H1 (cell line): ENCODE measurements around the gene ZC3H7B. TPM values are rescaled to one million over a fixed set of nuclear protein-coding genes. Genes with fewer than 3 reads are reported as not detected.

Experiments
- CTCF ChIA-PET: fragments of 300-600 bp; sonication (Branson Sonifier 250); formaldehyde crosslinking; loops from one replicate; lab custom pipeline; 2021; ENCODE audit not compliant: partially characterized antibody; lab: Charles Lee
- POLR2A ChIA-PET: fragments of 300-600 bp; sonication (Branson Sonifier 250); formaldehyde crosslinking; loops from one replicate; lab custom pipeline; 2021; ENCODE audit warnings: inconsistent platforms; ENCODE audit not compliant: partially characterized antibody; lab: Charles Lee
- DNase-seq, 2 experiments: peaks; one replicate each; pipeline versions ENCODE4 v3.0.0 to v3.0.0-alpha.2; 2010 to 2022; ENCODE audit warnings: low spot score in 2 of 2, low read depth in 1 of 2, mixed read lengths in 1 of 2
- FAIRE-seq: peaks from 2 replicates; lab custom pipeline; 2011; peaks lifted over from hg19 to GRCh38; lab: Jason Lieb, UNC
- H2AFZ ChIP-seq: 2 replicates; pipeline ENCODE4 v1.8.1; 2012; ENCODE audit warnings: low read length, inconsistent platforms
- H2AK5ac ChIP-seq: 2 replicates; pipeline ENCODE4 v1.6.1; 2013; ENCODE audit warnings: low read depth, low read length
- H2BK120ac ChIP-seq: replicated peaks from 2 replicates; pipeline ENCODE3; 2013; ENCODE audit warnings: low read depth, low read length, inconsistent platforms
- H2BK12ac ChIP-seq: 2 replicates; pipeline ENCODE4 v1.6.1; 2013; ENCODE audit warnings: low read depth, low read length
- H2BK15ac ChIP-seq: 2 replicates; pipeline ENCODE4 v1.6.1; 2013; ENCODE audit warnings: low read length
- H2BK20ac ChIP-seq: 2 replicates; pipeline ENCODE4 v1.6.1; 2013; ENCODE audit warnings: low read length
- H2BK5ac ChIP-seq: 2 replicates; pipeline ENCODE4 v1.6.1; 2013; ENCODE audit warnings: low read depth, low read length
- H3K14ac ChIP-seq: 2 replicates; pipeline ENCODE4 v1.6.1; 2013; ENCODE audit warnings: inconsistent platforms; ENCODE audit not compliant: insufficient read length
- H3K18ac ChIP-seq: 2 replicates; pipeline ENCODE4 v1.6.1; 2013; ENCODE audit warnings: low read length; ENCODE audit errors: extremely low read depth
- H3K23ac ChIP-seq: 2 replicates; pipeline ENCODE4 v1.6.1; 2013; ENCODE audit warnings: inconsistent platforms; ENCODE audit not compliant: insufficient read length
- H3K23me2 ChIP-seq: 2 replicates; pipeline ENCODE4 v1.6.1; 2013; ENCODE audit warnings: low read depth, low read length
- H3K27ac ChIP-seq: 2 replicates; pipeline ENCODE4 v1.6.1; 2011; ENCODE audit warnings: low read depth, low read length, inconsistent platforms
- H3K27me3 ChIP-seq, 4 experiments: replicated peaks in 1 of 4; 1 replicate in 1 of 4; 2 replicates in 3 of 4; pipeline versions ENCODE4 v1.6.1 to v1.8.1; 2011 to 2013; ENCODE audit warnings: low read length in 3 of 4, mild to moderate bottlenecking in 3 of 4, inconsistent platforms in 2 of 4, mixed read lengths in 2 of 4, moderate library complexity in 1 of 4; ENCODE audit not compliant: control insufficient read depth in 3 of 4, insufficient read depth in 3 of 4; ENCODE audit errors: extremely low read depth in 1 of 4
- H3K36me3 ChIP-seq, 4 experiments: 2 replicates each; pipeline versions ENCODE4 v1.6.1 to v1.8.1; 2011 to 2013; ENCODE audit warnings: mild to moderate bottlenecking in 4 of 4, low read length in 3 of 4, moderate library complexity in 2 of 4, control low read depth in 1 of 4, inconsistent platforms in 1 of 4; ENCODE audit not compliant: insufficient read depth in 4 of 4, control insufficient read depth in 2 of 4
- H3K4ac ChIP-seq: replicated peaks from 2 replicates; pipeline ENCODE3; 2013; ENCODE audit warnings: low read length, low read depth, mixed read lengths, inconsistent platforms; ENCODE audit not compliant: insufficient read length
- H3K4me1 ChIP-seq, 4 experiments: replicated peaks in 1 of 4; 1 replicate in 1 of 4; 2 replicates in 3 of 4; pipeline versions ENCODE4 v1.6.1 to v1.8.1; 2011 to 2013; ENCODE audit warnings: low read length in 3 of 4, inconsistent platforms in 2 of 4, mixed read lengths in 1 of 4; ENCODE audit not compliant: insufficient read depth in 4 of 4, control insufficient read depth in 3 of 4
- H3K4me2 ChIP-seq, 2 experiments: 2 replicates each; pipeline versions ENCODE4 v1.6.1 to v1.8.1; 2011 to 2013; ENCODE audit warnings: low read depth in 2 of 2, low read length in 2 of 2, control low read depth in 1 of 2, inconsistent platforms in 1 of 2, mild to moderate bottlenecking in 1 of 2; ENCODE audit not compliant: insufficient read depth in 1 of 2
- H3K4me3 ChIP-seq, 4 experiments: fragments of 200-600, 300-600 bp in 1 of 4; sonication (generic), shearing (Covaris generic), sonication (Bioruptor Twin) in 1 of 4; 2 replicates each; pipeline versions ENCODE4 v1.5.1 to v1.8.1; 2011 to 2016; ENCODE audit warnings: low read length in 4 of 4, low read depth in 3 of 4, control low read depth in 2 of 4, inconsistent platforms in 2 of 4, mild to moderate bottlenecking in 2 of 4, mixed read lengths in 1 of 4, moderate library complexity in 1 of 4; ENCODE audit not compliant: insufficient read depth in 2 of 4; ENCODE audit errors: extremely low read depth in 1 of 4
- H3K56ac ChIP-seq: replicated peaks from 2 replicates; pipeline ENCODE3; 2013; ENCODE audit warnings: low read depth, mild to moderate bottlenecking, mixed read lengths, low read length, inconsistent platforms; ENCODE audit not compliant: insufficient read length
- H3K79me1 ChIP-seq: 2 replicates; pipeline ENCODE4 v1.6.1; 2013; ENCODE audit warnings: low read depth, low read length, control low read depth
- H3K79me2 ChIP-seq, 2 experiments: 2 replicates each; pipeline versions ENCODE4 v1.6.1 to v1.8.1; 2012 to 2013; ENCODE audit warnings: low read length in 2 of 2, mild to moderate bottlenecking in 2 of 2, inconsistent platforms in 1 of 2; ENCODE audit not compliant: insufficient read depth in 2 of 2, control insufficient read depth in 1 of 2
- H3K9ac ChIP-seq, 4 experiments: replicated peaks in 1 of 4; 1 replicate in 1 of 4; 2 replicates in 3 of 4; pipeline versions ENCODE4 v1.6.1 to v1.8.1; 2011 to 2013; ENCODE audit warnings: low read depth in 3 of 4, low read length in 3 of 4, control low read depth in 2 of 4, mild to moderate bottlenecking in 2 of 4, moderate library complexity in 2 of 4, inconsistent platforms in 1 of 4; ENCODE audit errors: extremely low read depth in 1 of 4
- H3K9me3 ChIP-seq, 2 experiments: 2 replicates each; pipeline versions ENCODE4 v1.6.1 to v1.8.1; 2012 to 2013; ENCODE audit warnings: mild to moderate bottlenecking in 2 of 2, moderate library complexity in 2 of 2, control low read depth in 1 of 2, inconsistent platforms in 1 of 2, low read depth in 1 of 2, low read length in 1 of 2, mixed read lengths in 1 of 2; ENCODE audit not compliant: insufficient read depth in 2 of 2
- H4K20me1 ChIP-seq, 2 experiments: replicated peaks in 1 of 2; 2 replicates each; pipeline versions ENCODE3 to v1.8.1; 2011 to 2013; ENCODE audit warnings: inconsistent platforms in 2 of 2, low read length in 2 of 2, mild to moderate bottlenecking in 1 of 2; ENCODE audit not compliant: insufficient read depth in 2 of 2, control insufficient read depth in 1 of 2
- H4K5ac ChIP-seq: 2 replicates; pipeline ENCODE4 v1.6.1; 2013; ENCODE audit warnings: low read length, low read depth, mixed read lengths, inconsistent platforms; ENCODE audit not compliant: insufficient read length
- H4K8ac ChIP-seq: 2 replicates; pipeline ENCODE4 v1.8.0; 2013; ENCODE audit warnings: mild to moderate bottlenecking, moderate library complexity, low read length, inconsistent platforms; ENCODE audit not compliant: insufficient read depth; ENCODE audit errors: extremely low read depth
- H4K91ac ChIP-seq: replicated peaks from 2 replicates; pipeline ENCODE3; 2013; ENCODE audit warnings: low read length, mixed read lengths, inconsistent platforms; ENCODE audit not compliant: insufficient read length
- POU5F1 ChIP-seq: IDR thresholded peaks from 2 replicates; pipeline ENCODE4 v1.6.1; 2011; ENCODE audit warnings: low read depth, mild to moderate bottlenecking, low read length, moderate library complexity
- polyA plus RNA-seq, 7 experiments: library from polyadenylated mRNA; depleted of rRNA in 3 of 7; stranded (reverse) in 5 of 7; unstranded in 2 of 7; fragments of >200 nt in 5 of 7; fragments of 200-250 nt in 2 of 7; gene quantifications; 1 replicate in 5 of 7; 2 replicates in 1 of 7; 4 replicates in 1 of 7; pipeline versions ENCODE4 v1.2.1 to v1.2.3, GENCODE V29; 2011 to 2013; ENCODE audit warnings: missing spikeins in 2 of 7, mixed read lengths in 2 of 7
- total RNA-seq: library from RNA; stranded (reverse); fragmentation: NEBNext Ultra II Directional; extraction: Animal tissue kit (Norgen Biotek cat#: 25700); gene quantifications from 2 replicates; pipeline ENCODE4 v1.2.1, GENCODE V29; 2021

ZC3H7B gene
- total and polyA plus RNA-seq, 2 of the 8 experiments (the other 6 are each of a cell fraction or from before 2014, with no cell fraction given) = 35.5 to 78.6 TPM

GRCh38 chr22:41406410-41406809 lies 105.1 kb downstream of the ZC3H7B start:
- H3K23me2 ChIP-seq = no peaks in the 10 kb centered on the region
- H2BK20ac ChIP-seq = no peak overlapping the region
- H3K14ac ChIP-seq = no peak overlapping the region
- no peaks in the 10 kb centered on the region for H4K20me1 ChIP-seq
- no peak overlapping the region for H4K91ac ChIP-seq
- FAIRE-seq (no peak), DNase-seq (no peak)
- no peaks in the 10 kb centered on the region for H3K79me1 ChIP-seq
- H3K36me3 ChIP-seq = no peaks in the 10 kb centered on the region
- no peak overlapping the region for H3K4ac ChIP-seq
- no peak overlapping the region for H4K5ac ChIP-seq
- H3K9ac ChIP-seq = no peak overlapping the region
- POLR2A ChIA-PET = interaction anchor here (0.7 to 9.8 kb wide), 4 partner anchors 25 to 111 kb away, joined by 4 to 106 read pairs (median 10); partner anchors contain the start of genes TEF and TOB2
- no peak overlapping the region for H3K23ac ChIP-seq
- H2BK5ac ChIP-seq = no peak overlapping the region
- no peaks in the 10 kb centered on the region for H3K9me3 ChIP-seq
- H3K79me2 ChIP-seq = no peaks in the 10 kb centered on the region
- H3K18ac ChIP-seq = no peak overlapping the region
- peaks cover 0 to 4% (median 0%) of the 10 kb centered on the region in 4 experiments; a peak in 3 of 7 replicates for H3K4me1 ChIP-seq
- H3K56ac ChIP-seq = no peak overlapping the region
- H3K27me3 ChIP-seq = no peaks in the 10 kb centered on the region
- no peak for TF ChIP-seq POU5F1
- H2BK120ac ChIP-seq = no peak overlapping the region
- no peak overlapping the region for H3K4me2 ChIP-seq
- H2AFZ ChIP-seq = no peak overlapping the region
- no peak overlapping the region for H2AK5ac ChIP-seq
- no peak overlapping the region for H2BK12ac ChIP-seq
- H4K8ac ChIP-seq = no peak overlapping the region
- CTCF ChIA-PET = interaction anchor here (0.6 to 15.8 kb wide), 7 partner anchors 16 to 191 kb away, joined by 3 to 269 read pairs (median 4); no protein-coding TSS in a partner anchor
- H3K27ac ChIP-seq = no peak overlapping the region
- H2BK15ac ChIP-seq = no peak overlapping the region
- H3K4me3 ChIP-seq = no peak overlapping the region
